HL-60/S4 (cell line): ENCODE results near the gene ATP13A1.

Source experiments
- in situ Hi-C: fragments of 300-500 bp; cut with MboI; formaldehyde crosslinking; loops from 2 replicates; pipeline ENCODE4 v1.14.3; 2022; ENCODE audit warnings: low sequenced_read_pairs

Gene ATP13A1

GRCh38 chr19:19645233-19645870 is 18.1 kb downstream of the ATP13A1 start:
- in situ Hi-C loops, result loop anchor here (10.0 to 25.0 kb wide), 2 partner anchors 121 to 283 kb away; partner anchors contain the start of gene YJEFN3

DNA sequence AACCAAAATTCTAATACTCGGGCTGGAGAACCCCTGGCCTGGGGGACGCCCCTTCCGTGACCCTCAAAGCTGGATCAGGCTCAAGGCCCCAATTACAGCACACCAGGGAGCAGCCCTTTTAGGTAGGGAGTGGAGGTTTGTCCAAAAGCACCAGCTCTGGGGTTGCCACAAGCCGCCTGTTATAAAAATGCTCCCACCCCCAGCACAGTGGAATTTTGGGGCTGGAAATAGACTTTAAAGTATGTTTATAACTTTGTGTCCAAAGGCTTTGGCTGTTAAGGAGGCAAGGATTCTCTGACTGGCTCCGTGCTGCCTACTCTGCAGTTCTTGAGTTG is 19.5 kb downstream of the ATP13A1 start:
- in situ Hi-C loops, result loop anchor here (10.0 to 25.0 kb wide), 2 partner anchors 119 to 282 kb away; partner anchors contain the start of gene YJEFN3

DNA sequence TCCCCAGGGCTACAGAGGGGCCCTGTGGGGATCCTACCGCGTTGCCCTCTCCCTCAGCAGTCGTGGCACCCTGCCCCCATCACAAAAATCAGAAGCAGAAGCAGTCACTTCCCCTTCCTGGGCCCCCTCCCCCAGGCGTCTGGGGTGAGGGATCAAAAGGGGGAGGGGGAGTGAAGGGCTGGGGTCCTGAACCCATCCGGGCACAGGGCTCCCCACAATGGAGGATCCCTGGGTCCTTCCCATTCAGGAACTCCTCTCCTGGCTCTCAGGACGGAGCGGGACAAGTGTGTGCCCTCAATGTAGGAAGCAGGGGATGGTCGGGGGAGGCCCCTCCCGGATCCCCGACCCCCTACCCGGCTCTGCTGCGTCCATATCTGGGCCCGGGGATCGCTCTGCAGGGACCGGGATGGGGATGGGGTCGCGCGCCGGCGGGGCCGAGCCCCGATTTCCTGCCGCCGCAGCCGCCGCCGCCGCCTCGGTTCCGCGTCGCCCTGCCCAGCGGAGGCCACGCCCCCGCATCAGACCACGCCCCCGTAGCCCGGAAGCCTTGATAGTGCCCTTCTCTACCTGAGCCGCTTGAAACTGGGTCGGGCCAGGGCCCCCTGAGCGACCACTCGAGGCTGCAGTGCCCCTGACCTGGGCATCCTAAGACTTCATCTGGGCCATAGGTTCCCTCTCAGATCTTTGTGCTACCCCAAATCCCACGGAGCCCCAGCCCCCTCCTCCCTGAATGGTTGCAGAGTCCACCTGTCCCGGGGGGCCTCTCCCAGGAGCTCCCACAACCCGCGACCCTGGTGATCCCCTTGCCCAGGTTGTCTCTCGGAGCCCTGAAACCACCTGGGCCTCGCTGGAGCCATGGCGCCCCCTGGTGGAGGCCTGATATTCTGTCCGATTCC is 20.1 kb downstream of the ATP13A1 start, which contains the start of gene GMIP:
TSS of gene GMIP (minus strand) at position 500 of the 896 bp plus-strand sequence. CDS start at position 372, 128 bp downstream.
- in situ Hi-C loops, result loop anchor here (10.0 to 25.0 kb wide), 2 partner anchors 119 to 281 kb away; partner anchors contain the start of gene YJEFN3

GRCh38 chr19:19642506-19643157 is 20.8 kb downstream of the ATP13A1 start:
- in situ Hi-C loops, result loop anchor here (10.0 to 25.0 kb wide), 2 partner anchors 118 to 280 kb away; partner anchors contain the start of gene YJEFN3

DNA sequence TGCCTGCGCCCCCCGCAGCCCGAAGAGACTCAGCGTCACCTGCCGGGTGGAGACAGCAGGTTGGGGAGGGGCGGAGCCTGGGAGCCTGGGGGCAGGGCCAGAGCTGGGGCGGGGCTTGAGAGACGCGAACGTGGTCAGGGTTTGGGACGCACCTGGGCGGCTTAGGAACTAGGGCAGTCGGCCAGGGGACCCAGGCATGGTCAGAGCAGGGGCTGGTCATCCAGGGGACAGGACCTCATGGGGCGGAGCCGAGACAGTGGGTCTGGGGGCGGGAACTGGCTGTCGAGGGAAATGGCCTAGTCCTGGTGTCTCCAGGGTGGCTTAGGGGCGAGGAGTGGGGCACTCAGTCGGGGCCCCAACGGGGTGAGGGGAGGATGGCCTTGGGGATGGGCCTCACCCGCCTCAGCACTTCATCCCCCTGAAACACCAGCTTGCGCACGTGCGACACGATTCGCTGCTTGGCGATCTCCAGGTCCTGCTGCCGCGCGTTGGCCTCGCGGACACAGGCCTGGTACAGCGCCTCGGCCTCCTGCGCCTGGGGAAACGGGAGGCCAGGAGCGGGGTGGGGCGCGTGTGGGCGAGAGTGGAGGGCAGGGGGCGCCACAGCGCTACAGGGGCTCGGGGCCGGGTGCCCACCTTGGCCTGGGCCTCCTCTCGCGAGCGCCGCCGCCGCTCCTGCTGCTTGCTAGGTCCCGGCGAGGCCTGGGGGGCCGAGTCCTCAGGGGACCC is 25.8 kb downstream of the ATP13A1 start:
- in situ Hi-C loops, result loop anchor here (25.0 kb wide), 1 partner anchor 275 kb away; no protein-coding TSS in a partner anchor

- in situ Hi-C loops, result loop anchor here (25.0 kb wide), 1 partner anchor 275 kb away; no protein-coding TSS in a partner anchor
Measured at GRCh38 chr19:19637186-19637522, 26.3 kb downstream of the ATP13A1 start.

GRCh38 chr19:19636573-19637185 is 26.8 kb downstream of the ATP13A1 start:
- in situ Hi-C loops, result loop anchor here (25.0 kb wide), 1 partner anchor 274 kb away; no protein-coding TSS in a partner anchor

DNA sequence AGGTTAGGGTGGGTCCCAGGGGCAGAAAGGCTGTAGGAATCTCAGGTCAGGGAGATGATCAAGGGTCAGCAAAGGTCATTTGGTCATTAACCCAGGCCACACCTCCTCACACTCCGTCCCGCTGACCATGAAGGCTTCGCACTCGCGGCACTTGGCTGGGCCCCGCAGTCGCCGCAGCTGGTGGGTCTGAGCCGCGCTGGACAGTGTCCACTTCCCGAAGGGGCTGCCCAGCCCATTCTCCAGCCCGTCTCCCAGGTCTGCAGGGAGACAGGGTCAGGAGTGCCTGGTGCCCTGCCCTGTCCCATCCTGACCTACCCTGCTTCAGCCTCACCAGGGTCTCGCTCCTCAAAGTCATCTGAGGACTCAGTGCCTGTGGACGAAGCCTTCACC is 28.2 kb downstream of the ATP13A1 start:
- in situ Hi-C loops, result loop anchor here (25.0 kb wide), 1 partner anchor 273 kb away; no protein-coding TSS in a partner anchor

DNA sequence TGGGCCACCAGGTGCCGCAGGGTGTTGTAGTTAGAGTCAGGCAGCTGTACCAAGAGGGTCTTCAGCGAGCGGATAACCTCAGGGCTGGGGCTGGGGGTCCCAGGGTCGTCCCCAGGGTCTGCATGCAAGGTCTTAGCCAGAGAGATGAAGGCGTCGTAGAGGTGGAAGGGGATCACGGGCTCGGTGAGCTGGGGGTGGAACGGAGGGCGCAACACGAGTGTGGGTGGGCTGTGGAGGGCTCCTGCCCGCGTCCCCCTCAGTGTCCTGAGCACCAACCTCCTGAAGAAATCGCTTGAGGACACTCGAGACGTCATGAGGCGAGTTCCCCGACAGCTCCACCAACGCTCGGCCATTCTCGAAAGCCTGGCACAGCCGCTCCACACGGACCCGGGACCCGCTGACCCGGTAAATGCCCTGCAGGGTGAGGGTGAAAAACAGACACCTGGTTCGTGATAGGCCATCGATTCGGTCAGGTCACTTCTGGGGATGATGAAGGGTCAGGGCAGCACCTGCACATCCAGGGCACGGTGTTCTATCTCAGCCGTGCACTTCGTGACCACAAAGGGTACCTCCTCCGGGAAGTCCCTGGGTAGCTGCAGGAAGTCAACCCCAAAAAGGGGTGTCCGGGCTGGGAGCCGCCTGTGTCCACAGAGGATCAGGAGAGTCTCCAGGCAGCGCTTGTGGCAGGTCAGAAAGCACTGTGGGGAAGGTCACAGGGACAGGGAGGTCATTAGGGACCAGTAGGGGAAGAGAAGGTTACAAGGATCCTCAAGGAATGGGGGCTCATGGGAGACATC is 28.8 kb downstream of the ATP13A1 start:
- in situ Hi-C loops, result loop anchor here (25.0 kb wide), 1 partner anchor 272 kb away; no protein-coding TSS in a partner anchor

DNA sequence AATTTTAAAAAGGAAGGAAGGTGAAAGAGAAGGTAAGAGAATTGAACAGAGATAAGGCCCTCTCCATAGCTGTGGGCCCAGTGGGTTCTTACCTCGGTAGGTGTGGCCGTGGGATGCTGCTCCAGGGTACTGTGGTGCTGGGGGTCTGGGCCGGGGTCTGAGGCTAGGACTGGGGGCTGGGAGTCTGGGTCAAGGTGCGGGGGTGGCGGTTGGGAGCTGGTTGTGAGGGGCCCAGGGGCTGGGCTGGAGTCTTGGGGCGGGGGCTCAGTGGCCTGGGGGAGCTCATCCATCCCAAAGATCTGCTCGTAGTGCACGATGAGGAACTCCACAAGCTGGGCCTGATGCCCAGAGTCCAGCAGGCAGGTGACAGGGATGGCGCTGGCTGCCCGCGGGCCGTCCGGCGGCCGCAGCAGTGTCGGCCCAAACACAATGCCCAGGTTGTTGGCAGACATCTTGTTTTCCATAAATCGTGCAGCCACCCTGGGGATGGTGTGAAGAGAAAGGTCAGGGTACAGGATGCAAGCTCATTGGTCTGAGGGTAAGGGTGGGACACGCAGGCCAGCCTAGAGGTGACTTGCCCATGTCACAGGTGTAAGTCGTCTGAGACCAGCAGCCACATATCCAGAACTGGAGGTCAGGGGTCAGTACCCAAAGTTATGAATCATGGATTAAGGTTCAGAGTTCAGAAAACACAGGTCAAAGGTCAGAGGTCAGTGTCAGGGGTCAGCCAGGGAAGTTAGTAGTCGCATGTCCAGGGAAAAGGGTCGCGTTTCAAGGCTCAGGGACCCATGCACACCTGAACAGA is 29.6 kb downstream of the ATP13A1 start:
- in situ Hi-C loops, result loop anchor here (25.0 kb wide), 1 partner anchor 272 kb away; no protein-coding TSS in a partner anchor

GRCh38 chr19:19632661-19633060 is 30.8 kb downstream of the ATP13A1 start:
- in situ Hi-C loops, result loop anchor here (25.0 kb wide), 1 partner anchor 270 kb away; no protein-coding TSS in a partner anchor

DNA sequence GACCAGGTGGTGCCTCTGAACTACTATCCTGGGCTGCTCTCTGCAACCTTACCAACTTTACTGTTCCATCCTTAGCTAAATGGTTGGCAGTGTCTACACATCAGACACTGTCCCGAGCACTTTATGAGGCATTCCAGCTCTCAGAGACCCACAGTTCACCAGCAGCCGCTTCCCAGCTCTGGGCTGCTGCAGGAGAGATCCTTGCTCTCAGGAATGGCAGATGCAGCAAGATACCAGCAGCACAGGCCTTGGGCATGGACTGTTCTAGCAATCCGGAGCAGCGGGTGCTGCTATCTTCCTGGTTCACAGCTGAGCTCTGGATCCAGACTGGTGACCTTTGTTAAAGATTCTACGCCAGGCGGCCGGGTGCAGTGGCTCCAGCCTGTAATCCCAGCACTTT is 32.1 kb downstream of the ATP13A1 start:
- in situ Hi-C loops, result loop anchor here (25.0 kb wide), 1 partner anchor 269 kb away; no protein-coding TSS in a partner anchor

DNA sequence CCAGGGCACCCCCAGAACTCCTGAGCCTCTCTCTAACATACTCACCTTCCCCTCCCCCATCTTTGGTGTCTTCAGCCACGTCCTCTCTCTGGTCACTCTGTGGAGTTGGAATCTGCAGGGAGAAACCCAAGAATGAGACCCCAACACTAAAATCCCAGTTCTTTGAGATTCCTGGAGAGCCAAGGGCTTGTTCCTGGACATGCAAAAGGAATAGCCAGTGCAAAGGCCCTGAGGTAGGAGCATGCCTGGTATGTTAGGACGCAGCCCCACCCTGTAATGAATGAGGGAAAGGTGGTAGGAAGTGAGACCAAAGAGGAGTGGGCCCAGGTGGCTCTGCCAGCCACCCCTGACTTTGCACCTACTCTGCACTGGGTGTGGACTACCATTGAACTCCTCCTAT is 33.0 kb downstream of the ATP13A1 start:
- in situ Hi-C loops, result loop anchor here (25.0 kb wide), 1 partner anchor 268 kb away; no protein-coding TSS in a partner anchor

- in situ Hi-C loops, result loop anchor here (25.0 kb wide), 1 partner anchor 268 kb away; no protein-coding TSS in a partner anchor
Measured at GRCh38 chr19:19630062-19630414, 33.4 kb downstream of the ATP13A1 start.

DNA sequence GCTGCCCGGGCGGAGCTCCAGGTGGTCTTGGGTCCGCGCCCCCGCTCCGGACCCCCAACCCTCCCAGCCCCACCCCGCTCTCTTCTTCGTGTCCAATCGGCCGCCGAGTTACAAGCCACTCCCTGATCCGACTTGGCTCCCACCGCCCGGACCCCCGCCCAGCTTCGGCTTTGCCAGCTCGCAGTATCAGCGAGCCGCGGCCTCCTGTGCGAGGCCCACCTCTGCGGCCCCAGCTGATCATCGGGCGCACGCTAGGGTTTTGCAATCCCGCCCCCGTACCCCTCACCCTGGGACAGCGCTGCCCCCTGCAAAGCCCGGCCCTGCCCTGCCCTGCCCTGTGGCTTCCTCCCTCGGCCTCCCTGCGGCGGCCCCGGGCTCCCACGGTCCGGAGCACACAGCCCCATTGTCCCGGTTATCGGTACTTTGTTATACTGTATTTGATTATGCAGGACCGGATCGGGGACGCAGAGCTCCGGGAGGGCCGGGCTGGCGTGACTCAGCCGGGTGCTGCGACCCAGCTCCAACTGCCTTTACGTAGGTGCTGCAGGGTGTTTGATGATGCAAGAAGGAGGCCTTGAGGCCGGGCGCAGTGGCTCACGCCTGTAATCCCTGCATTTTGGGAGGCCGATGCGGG is 34.9 kb downstream of the ATP13A1 start:
- in situ Hi-C loops, result loop anchor here (25.0 kb wide), 1 partner anchor 266 kb away; no protein-coding TSS in a partner anchor

DNA sequence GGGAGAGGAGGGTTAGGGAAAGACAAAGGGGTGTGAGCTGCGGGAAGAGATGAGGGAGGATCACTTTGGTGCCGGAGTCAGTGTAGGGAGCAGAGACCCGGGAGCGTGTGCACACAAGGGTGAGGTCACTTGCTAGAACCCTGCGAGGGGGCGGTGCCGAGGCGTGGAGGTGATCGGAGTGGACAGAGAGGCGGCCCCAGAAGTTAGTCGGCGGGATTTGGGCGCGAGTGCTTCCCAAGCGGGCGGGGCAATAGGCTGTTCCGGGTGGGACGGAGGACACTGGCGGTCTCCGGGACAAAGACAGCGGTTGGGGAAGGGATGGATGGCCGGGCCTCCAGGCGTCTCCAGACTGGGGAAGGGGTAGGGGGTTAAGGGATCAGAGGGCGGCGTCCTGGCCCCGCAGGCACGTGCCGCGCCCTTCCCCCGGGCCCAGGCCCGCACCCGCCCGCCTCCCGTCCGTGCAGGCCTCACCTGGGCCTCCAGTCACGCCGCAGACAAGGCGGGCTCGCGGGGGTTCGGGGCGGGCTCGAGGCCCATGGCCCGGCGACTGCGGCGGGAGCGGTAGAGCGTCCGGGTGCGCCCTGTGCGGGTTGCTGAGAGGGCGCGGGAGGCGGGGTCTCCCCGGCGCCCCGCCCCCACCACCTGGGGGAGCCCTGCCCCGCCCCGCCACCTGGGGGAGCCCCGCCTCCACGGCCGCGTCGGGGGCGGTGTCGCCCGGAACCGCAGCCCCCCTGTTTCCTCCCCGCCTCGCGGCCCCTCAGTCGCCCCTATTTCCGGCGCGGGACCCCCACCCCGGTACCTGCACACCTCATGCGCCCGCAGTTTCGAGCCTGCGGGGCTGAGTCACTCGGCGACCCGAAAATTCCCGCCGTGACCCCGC is 35.6 kb downstream of the ATP13A1 start, which contains the start of gene LPAR2:
TSS of gene LPAR2 (minus strand) at position 600 of the 880 bp plus-strand sequence. CDS start 945 bp downstream, outside the sequence.
- in situ Hi-C loops, result loop anchor here (25.0 kb wide), 1 partner anchor 266 kb away; no protein-coding TSS in a partner anchor
